Measurements from ENCODE around the gene WDR70.

DNA sequence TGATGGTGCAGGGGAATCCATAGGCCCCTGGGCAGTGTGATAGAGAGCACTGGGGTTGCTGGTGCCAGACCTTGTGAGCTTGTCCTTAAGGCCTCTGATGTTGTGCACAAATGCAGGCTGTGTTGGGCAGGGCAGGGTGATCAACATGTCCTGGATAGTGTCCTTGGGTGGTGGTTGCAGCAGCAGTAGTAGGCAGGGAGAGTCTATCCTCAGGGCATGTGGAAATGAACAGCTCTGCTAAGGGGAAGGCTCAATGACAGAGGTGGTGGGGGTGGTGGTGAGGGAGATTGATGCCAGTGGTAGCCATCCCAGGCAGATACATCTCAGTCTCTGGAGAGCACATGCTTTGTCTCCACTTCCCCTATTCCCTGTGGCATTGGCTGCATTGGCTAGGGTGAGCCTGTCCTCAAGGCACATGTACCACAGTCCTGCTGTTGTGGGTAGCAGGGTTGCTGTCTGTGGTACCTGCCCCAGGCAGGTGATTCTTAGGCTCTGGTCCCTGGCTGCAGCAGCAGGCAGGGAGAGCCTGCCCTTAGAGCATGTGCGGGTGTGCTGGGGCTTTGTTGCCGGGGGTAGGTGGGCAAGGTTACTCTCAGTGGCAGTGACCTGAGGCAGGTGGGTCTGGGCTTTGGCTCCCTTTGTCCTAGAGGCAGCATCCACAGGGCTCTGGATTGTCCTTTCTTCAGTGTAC is 111.1 kb downstream of the WDR70 start:
- TF ChIP-seq, protein P1, sequence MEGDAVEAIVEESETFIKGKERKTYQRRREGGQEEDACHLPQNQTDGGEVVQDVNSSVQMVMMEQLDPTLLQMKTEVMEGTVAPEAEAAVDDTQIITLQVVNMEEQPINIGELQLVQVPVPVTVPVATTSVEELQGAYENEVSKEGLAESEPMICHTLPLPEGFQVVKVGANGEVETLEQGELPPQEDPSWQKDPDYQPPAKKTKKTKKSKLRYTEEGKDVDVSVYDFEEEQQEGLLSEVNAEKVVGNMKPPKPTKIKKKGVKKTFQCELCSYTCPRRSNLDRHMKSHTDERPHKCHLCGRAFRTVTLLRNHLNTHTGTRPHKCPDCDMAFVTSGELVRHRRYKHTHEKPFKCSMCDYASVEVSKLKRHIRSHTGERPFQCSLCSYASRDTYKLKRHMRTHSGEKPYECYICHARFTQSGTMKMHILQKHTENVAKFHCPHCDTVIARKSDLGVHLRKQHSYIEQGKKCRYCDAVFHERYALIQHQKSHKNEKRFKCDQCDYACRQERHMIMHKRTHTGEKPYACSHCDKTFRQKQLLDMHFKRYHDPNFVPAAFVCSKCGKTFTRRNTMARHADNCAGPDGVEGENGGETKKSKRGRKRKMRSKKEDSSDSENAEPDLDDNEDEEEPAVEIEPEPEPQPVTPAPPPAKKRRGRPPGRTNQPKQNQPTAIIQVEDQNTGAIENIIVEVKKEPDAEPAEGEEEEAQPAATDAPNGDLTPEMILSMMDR (conservative IDR thresholded peaks at IDR 0.05) = no peak
- TF ChIP-seq EZH2 (IDR thresholded peaks at IDR 0.05; ENCODE audit: low read depth) = no peak

All from PC-9 (cell line).